ENCODE measurements around the gene NRARP. TPM values are rescaled to one million over a fixed set of nuclear protein-coding genes. Genes with fewer than 3 reads are reported as not detected.

The NRARP gene
- total RNA-seq, 1 experiment from 2014 or later = 23.8 TPM

- Histone ChIP-seq H3K9ac (ENCODE audit: extremely low read depth, insufficient read length, low read length) (no peak overlapping the region), H3K23ac (ENCODE audit: insufficient read length, low read depth, low read length) (no peak overlapping the region), H4K20me1 (ENCODE audit: control insufficient read depth, insufficient read depth, insufficient read length) (no peaks in the 10 kb centered on the region), H2BK15ac (ENCODE audit: low read depth, low read length) (no peak overlapping the region), H3K56ac (ENCODE audit: insufficient read length, low read depth, low read length) (no peak overlapping the region), H2BK5ac (ENCODE audit: insufficient read length, low read length) (no peak overlapping the region), H3K27ac (ENCODE audit: insufficient read length, low read depth, low read length) (no peak overlapping the region), H3K79me1 (ENCODE audit: insufficient read depth, low read depth, low read length, poor library complexity, severe bottlenecking) (no peaks in the 10 kb centered on the region), H3K14ac (ENCODE audit: insufficient read depth, low read length) (no peak overlapping the region), H3T11ph (ENCODE audit: low read length) (no peak overlapping the region), H2BK120ac (ENCODE audit: low read depth, low read length, poor library complexity, severe bottlenecking) (no peak overlapping the region), H3K79me2 (ENCODE audit: insufficient read depth, low read length) (no peaks in the 10 kb centered on the region), H3K18ac (ENCODE audit: insufficient read length, low read depth, low read length) (no peak overlapping the region), H4K91ac (ENCODE audit: insufficient read length, low read depth, low read length) (no peak overlapping the region), H2AFZ (ENCODE audit: low read length) (no peak overlapping the region), H3K9me3 (ENCODE audit: control insufficient read depth, low read depth, low read length) (no peaks in the 10 kb centered on the region), H2BK12ac (ENCODE audit: insufficient read length, low read depth, low read length) (no peak overlapping the region), H3K4ac (ENCODE audit: low read depth, low read length) (no peak overlapping the region), H3K4me1 (ENCODE audit: insufficient read depth, low read length) (no peaks in the 10 kb centered on the region), H2AK5ac (ENCODE audit: insufficient read length, low read length) (no peak overlapping the region), H4K5ac (ENCODE audit: insufficient read length, low read depth, low read length) (no peak overlapping the region), H3K23me2 (ENCODE audit: insufficient read length, low read depth, low read length, poor library complexity, severe bottlenecking) (peaks cover 12% of the 10 kb centered on the region), H2BK20ac (ENCODE audit: low read depth, low read length, poor library complexity, severe bottlenecking) (no peak overlapping the region), H3K4me2 (ENCODE audit: insufficient read depth, insufficient read length, low read length) (peak overlapping the region; percentile 10), H3K27me3 (ENCODE audit: insufficient read depth, low read length) (no peaks in the 10 kb centered on the region), H4K8ac (replicated peaks; ENCODE audit: insufficient read length, low read depth, low read length) (no peak overlapping the region)
- whole genome bisulfite sequencing (ENCODE audit: extremely low coverage, insufficient read length, low lambda C conversion rate) = no CpG with 5 or more reads among the region's 54 CpGs
- Mint-ChIP-seq H3K27me3 (ENCODE audit: low read depth) (peaks cover 13% of the 10 kb centered on the region), H3K36me3 (ENCODE audit: insufficient read depth in 1 of 3, low read depth in 3 of 3) (peaks cover 0 to 7% (median 4%) of the 10 kb centered on the region in 3 experiments; a peak in 4 of 7 replicates), H3K4me1 (peaks cover 20 to 29% of the 10 kb centered on the region in 2 experiments), H3K4me3 (peak overlapping the region; percentile 48 to 51; a peak in 4 of 5 replicates), H3K27ac (peak overlapping the region in 1 of 3 experiments; percentile 75; a peak in 1 of 7 replicates), H3K9me3 (no peaks in the 10 kb centered on the region)
- TF ChIP-seq, protein P1, sequence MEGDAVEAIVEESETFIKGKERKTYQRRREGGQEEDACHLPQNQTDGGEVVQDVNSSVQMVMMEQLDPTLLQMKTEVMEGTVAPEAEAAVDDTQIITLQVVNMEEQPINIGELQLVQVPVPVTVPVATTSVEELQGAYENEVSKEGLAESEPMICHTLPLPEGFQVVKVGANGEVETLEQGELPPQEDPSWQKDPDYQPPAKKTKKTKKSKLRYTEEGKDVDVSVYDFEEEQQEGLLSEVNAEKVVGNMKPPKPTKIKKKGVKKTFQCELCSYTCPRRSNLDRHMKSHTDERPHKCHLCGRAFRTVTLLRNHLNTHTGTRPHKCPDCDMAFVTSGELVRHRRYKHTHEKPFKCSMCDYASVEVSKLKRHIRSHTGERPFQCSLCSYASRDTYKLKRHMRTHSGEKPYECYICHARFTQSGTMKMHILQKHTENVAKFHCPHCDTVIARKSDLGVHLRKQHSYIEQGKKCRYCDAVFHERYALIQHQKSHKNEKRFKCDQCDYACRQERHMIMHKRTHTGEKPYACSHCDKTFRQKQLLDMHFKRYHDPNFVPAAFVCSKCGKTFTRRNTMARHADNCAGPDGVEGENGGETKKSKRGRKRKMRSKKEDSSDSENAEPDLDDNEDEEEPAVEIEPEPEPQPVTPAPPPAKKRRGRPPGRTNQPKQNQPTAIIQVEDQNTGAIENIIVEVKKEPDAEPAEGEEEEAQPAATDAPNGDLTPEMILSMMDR (conservative IDR thresholded peaks at IDR 0.05) = no peak
- DNase-seq = peak; percentile 60
These were observed 23.9 kb downstream of the NRARP start for GRCh38 chr9:137278061-137278701.
